ENCODE data around the gene DDX51. TPM values are rescaled to one million over a fixed set of nuclear protein-coding genes. Genes with fewer than 3 reads are reported as not detected.
"Not testable (repeated sequence)": the region's sequence is repeated elsewhere in the genome, so short reads cannot be mapped to it uniquely, and the experiment has no call there.

DDX51 gene
- total RNA-seq, 6 donors from 2014 or later, result 8.7 to 23.5 (median 19.2) TPM

DNA sequence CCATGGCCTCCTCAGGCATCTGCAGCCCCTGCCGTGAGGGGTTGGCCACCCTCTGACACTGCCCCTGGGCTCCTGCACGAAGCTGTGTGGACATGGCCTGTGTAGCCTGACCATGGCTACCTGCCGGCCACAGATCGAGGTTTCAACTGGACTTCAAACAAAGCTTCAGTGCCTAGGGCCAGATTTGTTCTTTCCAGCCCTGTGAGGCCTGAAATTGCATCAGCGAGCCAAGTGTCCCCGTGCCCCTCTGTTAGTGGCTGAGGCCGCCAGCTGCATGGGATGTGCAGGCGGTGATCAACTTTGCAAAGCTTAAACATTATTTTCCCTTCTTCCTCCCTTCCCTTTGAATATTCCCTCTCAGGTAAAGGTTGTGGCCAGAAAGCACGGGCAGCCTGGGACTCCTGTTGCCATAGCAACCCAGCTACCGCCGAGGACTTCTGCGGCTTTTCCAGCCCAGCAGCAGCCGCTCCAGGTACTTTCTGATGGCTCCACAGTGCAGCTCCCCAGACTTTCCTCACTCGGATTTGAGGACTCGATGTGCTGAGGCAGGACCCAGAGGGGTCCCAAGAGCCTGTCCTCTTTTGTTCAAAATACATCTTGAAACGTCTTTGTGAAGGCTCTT lies 35.8 kb downstream of the DDX51 start:
- TF ChIP-seq, protein P1, sequence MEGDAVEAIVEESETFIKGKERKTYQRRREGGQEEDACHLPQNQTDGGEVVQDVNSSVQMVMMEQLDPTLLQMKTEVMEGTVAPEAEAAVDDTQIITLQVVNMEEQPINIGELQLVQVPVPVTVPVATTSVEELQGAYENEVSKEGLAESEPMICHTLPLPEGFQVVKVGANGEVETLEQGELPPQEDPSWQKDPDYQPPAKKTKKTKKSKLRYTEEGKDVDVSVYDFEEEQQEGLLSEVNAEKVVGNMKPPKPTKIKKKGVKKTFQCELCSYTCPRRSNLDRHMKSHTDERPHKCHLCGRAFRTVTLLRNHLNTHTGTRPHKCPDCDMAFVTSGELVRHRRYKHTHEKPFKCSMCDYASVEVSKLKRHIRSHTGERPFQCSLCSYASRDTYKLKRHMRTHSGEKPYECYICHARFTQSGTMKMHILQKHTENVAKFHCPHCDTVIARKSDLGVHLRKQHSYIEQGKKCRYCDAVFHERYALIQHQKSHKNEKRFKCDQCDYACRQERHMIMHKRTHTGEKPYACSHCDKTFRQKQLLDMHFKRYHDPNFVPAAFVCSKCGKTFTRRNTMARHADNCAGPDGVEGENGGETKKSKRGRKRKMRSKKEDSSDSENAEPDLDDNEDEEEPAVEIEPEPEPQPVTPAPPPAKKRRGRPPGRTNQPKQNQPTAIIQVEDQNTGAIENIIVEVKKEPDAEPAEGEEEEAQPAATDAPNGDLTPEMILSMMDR (IDR thresholded peaks at IDR 0.05), result no peak
- TF ChIP-seq POLR2AphosphoS5 (IDR thresholded peaks at IDR 0.05) (no peak), POLR2A (IDR thresholded peaks at IDR 0.05) (no peak), EP300 (IDR thresholded peaks at IDR 0.05) (no peak)
- Histone ChIP-seq H3K9me3 (no peaks in the 10 kb centered on the region), H3K36me3 (peaks cover 0 to 59% (median 20%) of the 10 kb centered on the region in 4 donors), H3K4me3 (no peak overlapping the region), H3K27ac (no peak overlapping the region), H3K27me3 (no peaks in the 10 kb centered on the region), H3K4me1 (no peaks in the 10 kb centered on the region)
- ATAC-seq (ENCODE audit: low FRiP score in 2 of 2) (no peak), DNase-seq (peak in 1 of 2 donors; percentile 33)
- WGBS, 2 donors, result 91 to 93% methylated on average over 12 to 16 of the region's 16 CpGs

DNA sequence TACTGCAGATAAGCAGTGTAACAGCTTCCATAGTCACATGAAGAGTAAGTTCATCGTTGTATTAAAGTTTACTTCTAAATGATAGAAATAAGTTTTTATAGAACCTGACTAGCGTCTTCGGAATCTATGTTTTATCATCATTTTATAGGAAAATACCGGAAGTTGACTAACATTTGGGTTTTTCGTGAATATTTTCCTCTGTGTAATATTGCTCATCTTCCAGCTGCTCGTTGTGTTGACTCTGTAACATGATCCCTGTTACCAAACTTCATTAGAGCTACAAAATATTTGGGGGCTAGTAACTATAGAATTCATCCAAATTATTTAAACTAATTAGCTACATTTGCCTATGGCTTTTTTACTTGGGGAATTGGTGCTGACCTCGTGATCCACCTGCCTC lies 37.2 kb downstream of the DDX51 start:
- H3K9me3 ChIP-seq, result no peaks in the 10 kb centered on the region
- DNase-seq, result no peak
- WGBS, 2 donors, result 97 to 98% methylated on average over 7 of the region's 7 CpGs
- H3K27ac ChIP-seq, result no peak overlapping the region
- no peaks in the 10 kb centered on the region for H3K4me1 ChIP-seq
- peaks cover 0 to 49% (median 19%) of the 10 kb centered on the region in 4 donors for H3K36me3 ChIP-seq
- ATAC-seq (ENCODE audit: low FRiP score in 2 of 2), result no peak
- H3K4me3 ChIP-seq, result no peak overlapping the region
- H3K27me3 ChIP-seq, result no peaks in the 10 kb centered on the region
- TF ChIP-seq, protein P1 (IDR thresholded peaks at IDR 0.05), result no peak
- TF ChIP-seq POLR2AphosphoS5 (IDR thresholded peaks at IDR 0.05) (no peak), EP300 (IDR thresholded peaks at IDR 0.05) (no peak), POLR2A (IDR thresholded peaks at IDR 0.05) (no peak)

DNA sequence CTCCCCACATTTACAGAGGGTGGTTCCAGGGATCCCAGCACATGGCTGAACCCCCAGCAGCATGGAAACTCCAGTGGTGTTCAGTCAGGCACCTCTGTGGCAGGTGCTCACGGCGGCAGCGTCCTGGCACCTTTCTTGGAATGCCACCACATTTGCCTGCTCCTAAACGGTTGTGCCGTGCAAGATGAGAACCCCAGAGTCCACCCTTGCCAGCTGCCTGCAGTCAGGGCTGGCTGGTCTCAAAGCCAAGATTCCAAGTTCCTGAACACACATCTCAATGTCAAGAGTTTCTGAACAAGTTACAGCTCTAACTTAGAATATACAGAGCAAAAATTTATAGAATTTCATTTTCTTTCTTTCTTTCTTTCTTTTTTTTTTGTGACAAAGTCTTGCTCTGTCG lies 38.7 kb downstream of the DDX51 start:
- WGBS, 2 donors, result 88 to 92% methylated on average over 3 to 6 of the region's 6 CpGs
- Histone ChIP-seq H3K9me3 (no peaks in the 10 kb centered on the region), H3K4me1 (no peaks in the 10 kb centered on the region), H3K36me3 (peaks cover 0 to 41% (median 14%) of the 10 kb centered on the region in 4 donors), H3K27me3 (no peaks in the 10 kb centered on the region), H3K4me3 (no peak overlapping the region), H3K27ac (no peak overlapping the region)
- no peak for TF ChIP-seq POLR2A (IDR thresholded peaks at IDR 0.05)
- TF ChIP-seq, protein P1 (IDR thresholded peaks at IDR 0.05), result no peak
- no peak for TF ChIP-seq POLR2AphosphoS5 (IDR thresholded peaks at IDR 0.05)
- no peak for TF ChIP-seq EP300 (IDR thresholded peaks at IDR 0.05)
- DNase-seq, result peak in 1 of 2 donors; percentile 28
- no peak for ATAC-seq (ENCODE audit: low FRiP score in 2 of 2)

DNA sequence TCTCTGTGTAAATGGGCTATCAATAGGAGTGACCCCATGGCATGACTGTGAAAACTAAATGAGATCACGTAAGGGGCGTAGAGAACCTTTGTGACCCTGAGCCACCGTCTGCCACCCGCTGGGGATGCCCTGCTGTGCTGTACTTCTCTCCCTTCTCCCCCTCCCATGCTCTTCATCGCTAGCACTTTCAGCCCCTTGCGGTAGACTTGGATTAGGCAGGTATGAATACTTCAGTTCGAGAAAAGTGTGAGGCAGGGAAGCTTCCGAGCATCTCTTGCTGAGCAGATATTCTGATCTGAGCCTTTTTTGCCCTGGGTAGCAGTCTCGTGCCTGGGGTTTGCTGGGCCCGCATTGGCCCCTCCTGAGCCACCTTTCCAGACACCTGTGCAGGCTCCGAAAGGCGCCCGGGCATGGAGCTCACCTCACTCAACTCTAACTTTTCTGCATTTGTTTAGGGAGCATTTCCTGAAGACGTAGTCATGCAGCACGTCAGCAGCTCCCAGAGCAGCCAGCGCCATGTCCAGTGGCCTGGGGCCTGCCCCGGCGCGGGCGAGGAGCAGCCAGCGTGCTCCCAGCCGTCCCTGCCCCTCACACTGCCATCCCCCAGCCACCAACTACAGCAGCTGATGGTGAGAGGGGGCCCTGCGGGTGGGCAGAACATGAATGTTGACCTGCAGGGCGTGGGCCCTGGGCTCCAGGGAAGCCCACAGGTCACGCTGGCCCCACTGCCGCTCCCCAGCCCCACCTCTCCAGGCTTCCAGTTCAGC lies 40.4 kb downstream of the DDX51 start:
- H3K27me3 ChIP-seq, result no peaks in the 10 kb centered on the region
- H3K27ac ChIP-seq, result no peak overlapping the region
- WGBS, 2 donors, result 91 to 96% methylated on average over 24 to 26 of the region's 26 CpGs
- no peaks in the 10 kb centered on the region for H3K4me1 ChIP-seq
- H3K36me3 ChIP-seq, result peaks cover 0 to 37% (median 9%) of the 10 kb centered on the region in 4 donors
- DNase-seq (peak in 1 of 2 donors; percentile 67), ATAC-seq (ENCODE audit: low FRiP score in 2 of 2) (peak in 1 of 2 donors; percentile 16)
- no peak overlapping the region for H3K4me3 ChIP-seq
- no peaks in the 10 kb centered on the region for H3K9me3 ChIP-seq
- TF ChIP-seq, protein P1 (IDR thresholded peaks at IDR 0.05), result no peak
- no peak for TF ChIP-seq POLR2AphosphoS5 (IDR thresholded peaks at IDR 0.05)
- no peak for TF ChIP-seq EP300 (IDR thresholded peaks at IDR 0.05)
- no peak for TF ChIP-seq POLR2A (IDR thresholded peaks at IDR 0.05)

DNA sequence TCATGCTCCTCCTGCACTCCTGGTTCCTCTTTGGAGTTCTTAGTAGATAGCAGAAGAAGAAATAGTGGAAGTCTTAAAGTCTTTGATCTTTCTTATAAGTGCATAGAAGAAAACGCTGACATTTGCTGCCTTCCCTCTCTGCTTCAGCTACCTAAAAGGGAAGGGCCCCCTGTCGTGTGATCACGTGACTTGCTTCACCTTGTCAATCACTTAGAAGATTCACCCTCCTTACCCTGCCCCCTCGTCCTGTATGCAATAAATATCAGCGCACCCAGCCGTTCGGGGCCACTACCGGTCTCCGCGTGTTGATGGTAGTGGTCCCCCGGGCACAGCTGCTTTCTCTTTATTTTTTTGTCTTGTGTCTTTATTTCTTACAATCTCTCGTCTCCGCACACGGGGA lies 41.0 kb downstream of the DDX51 start:
- DNase-seq, result peak in 1 of 2 donors; percentile 45
- peaks cover 0 to 34% (median 6%) of the 10 kb centered on the region in 4 donors for H3K36me3 ChIP-seq
- not testable (repeated sequence) for H3K27me3 ChIP-seq; H3K4me3 ChIP-seq; H3K9me3 ChIP-seq; H3K4me1 ChIP-seq; H3K27ac ChIP-seq; ATAC-seq (ENCODE audit: low FRiP score in 2 of 2)
- 76 to 79% methylated on average over 14 of the region's 14 CpGs for WGBS, 2 donors

Measured in upper lobe of left lung (tissue), 6 donors.